Peyer's patch (tissue), 4 donors: ENCODE results near the gene CARD10.

Experiments used
- POLR2A ChIP-seq, 2 donors: fragments of 450-650 bp; IDR thresholded peaks; one replicate each; pipeline ENCODE4 v1.5.1; 2017; ENCODE audit warnings: antibody characterized with exemption in 2 of 2, mild to moderate bottlenecking in 2 of 2, moderate library complexity in 2 of 2
- TF ChIP-seq, protein P1 (sequence below), 6 experiments: fragments of 450-650 bp in 4 of 6; fragments of 200-600 bp in 2 of 6; sonication (generic) in 1 of 6; IDR thresholded peaks; one replicate each; pipeline ENCODE4 v1.5.1; 2017 to 2019; ENCODE audit warnings: antibody characterized with exemption in 6 of 6, mild to moderate bottlenecking in 3 of 6, moderate library complexity in 1 of 6

DNA sequence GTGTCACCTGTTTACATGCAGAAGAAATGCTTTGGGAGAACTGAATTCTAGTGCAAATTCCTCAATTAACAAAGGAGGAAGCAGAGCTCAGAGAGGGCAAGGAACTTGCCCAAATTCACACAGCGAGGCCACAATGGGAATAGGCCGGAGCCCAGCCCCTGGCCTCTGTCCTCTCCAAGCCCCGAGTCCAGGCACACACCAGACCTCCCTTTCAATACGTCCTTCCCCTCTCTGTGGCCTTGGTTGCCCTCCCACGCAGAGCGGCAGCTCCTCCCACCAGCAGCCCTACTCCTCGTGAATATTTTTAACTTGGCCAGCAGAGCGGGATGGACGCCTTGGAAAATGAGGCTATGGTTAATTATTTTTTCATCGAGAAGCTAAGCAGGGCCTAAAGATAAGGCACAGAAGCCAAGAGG, 1.6 kb upstream of the CARD10 start:
- TF ChIP-seq, protein P1, sequence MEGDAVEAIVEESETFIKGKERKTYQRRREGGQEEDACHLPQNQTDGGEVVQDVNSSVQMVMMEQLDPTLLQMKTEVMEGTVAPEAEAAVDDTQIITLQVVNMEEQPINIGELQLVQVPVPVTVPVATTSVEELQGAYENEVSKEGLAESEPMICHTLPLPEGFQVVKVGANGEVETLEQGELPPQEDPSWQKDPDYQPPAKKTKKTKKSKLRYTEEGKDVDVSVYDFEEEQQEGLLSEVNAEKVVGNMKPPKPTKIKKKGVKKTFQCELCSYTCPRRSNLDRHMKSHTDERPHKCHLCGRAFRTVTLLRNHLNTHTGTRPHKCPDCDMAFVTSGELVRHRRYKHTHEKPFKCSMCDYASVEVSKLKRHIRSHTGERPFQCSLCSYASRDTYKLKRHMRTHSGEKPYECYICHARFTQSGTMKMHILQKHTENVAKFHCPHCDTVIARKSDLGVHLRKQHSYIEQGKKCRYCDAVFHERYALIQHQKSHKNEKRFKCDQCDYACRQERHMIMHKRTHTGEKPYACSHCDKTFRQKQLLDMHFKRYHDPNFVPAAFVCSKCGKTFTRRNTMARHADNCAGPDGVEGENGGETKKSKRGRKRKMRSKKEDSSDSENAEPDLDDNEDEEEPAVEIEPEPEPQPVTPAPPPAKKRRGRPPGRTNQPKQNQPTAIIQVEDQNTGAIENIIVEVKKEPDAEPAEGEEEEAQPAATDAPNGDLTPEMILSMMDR (IDR thresholded peaks at IDR 0.05), result no peak
- TF ChIP-seq POLR2A (IDR thresholded peaks at IDR 0.05), result no peak
